ENCODE data around the gene PDE6D. TPM values are rescaled to one million over a fixed set of nuclear protein-coding genes. Genes with fewer than 3 reads are reported as not detected.
A peak's percentile ranks its signal among the peaks of the same experiment; 100 is the strongest.

The PDE6D gene
- total RNA-seq, 1 experiment from 2014 or later = 43.8 TPM

- Histone ChIP-seq H3K9ac (ENCODE audit: low read length) (no peak overlapping the region), H3K79me2 (ENCODE audit: low read length) (no peaks in the 10 kb centered on the region), H3K9me2 (replicated peaks; ENCODE audit: low read length) (no peaks in the 10 kb centered on the region), H3K27me3 (ENCODE audit: low read length) (no peaks in the 10 kb centered on the region), H3K4me1 (ENCODE audit: insufficient read depth, low read length) (peaks cover 3% of the 10 kb centered on the region), H4K20me1 (ENCODE audit: low read length) (no peaks in the 10 kb centered on the region), H3F3A (ENCODE audit: low read length, unreplicated experiment) (no peaks in the 10 kb centered on the region), H3K4me2 (ENCODE audit: low read length) (no peak overlapping the region), H3K4me3 (ENCODE audit: low read length) (no peak overlapping the region), H3K36me3 (ENCODE audit: low read depth, low read length) (no peaks in the 10 kb centered on the region), H3K27ac (ENCODE audit: low read length) (no peak overlapping the region), H3K9me3 (ENCODE audit: low read length) (no peaks in the 10 kb centered on the region), H2AFZ (ENCODE audit: low read length) (no peak overlapping the region)
- intact Hi-C loops (cut with micrococcal nuclease) = no loop called here
- BruUV-seq (replicated peaks) = no TSS peak
- CTCF ChIA-PET = interaction anchor here (0.6 kb wide), 1 partner anchor 80 kb away, joined by 7 read pairs; no protein-coding TSS in a partner anchor
- POLR2A ChIA-PET (ENCODE audit: unreplicated experiment) = no interaction called here
- no peak for TF ChIP-seq EZH2 (IDR thresholded peaks at IDR 0.05; ENCODE audit: low read length, unreplicated experiment)
- TF ChIP-seq EZH2phosphoT487 (IDR thresholded peaks at IDR 0.05; ENCODE audit: borderline replicate concordance, low read length) = no peak
- TF ChIP-seq CTCF (conservative IDR thresholded peaks at IDR 0.05; ENCODE audit: low read depth, low read length) = no peak
- no peak for DNase-seq
- ATAC-seq = no peak
Observed at GRCh38 chr2:231686192-231687100, 94.6 kb downstream of the PDE6D start.

- H3K9ac ChIP-seq (ENCODE audit: low read length) = no peak overlapping the region
- ATAC-seq = no peak
- BruUV-seq (replicated peaks) = no TSS peak
Observed at GRCh38 chr2:231685349-231686191, 95.5 kb downstream of the PDE6D start.

More at GRCh38 chr2:231685349-231686191, 95.5 kb downstream of the PDE6D start:
- Histone ChIP-seq H3K4me3 (ENCODE audit: low read length) (no peak overlapping the region), H4K20me1 (ENCODE audit: low read length) (no peaks in the 10 kb centered on the region), H3K27ac (ENCODE audit: low read length) (no peak overlapping the region), H3K4me1 (ENCODE audit: insufficient read depth, low read length) (peaks cover 6% of the 10 kb centered on the region), H3K9me3 (ENCODE audit: low read length) (no peaks in the 10 kb centered on the region), H3F3A (ENCODE audit: low read length, unreplicated experiment) (no peaks in the 10 kb centered on the region), H3K27me3 (ENCODE audit: low read length) (no peaks in the 10 kb centered on the region), H3K36me3 (ENCODE audit: low read depth, low read length) (no peaks in the 10 kb centered on the region), H2AFZ (ENCODE audit: low read length) (no peak overlapping the region), H3K9me2 (replicated peaks; ENCODE audit: low read length) (no peaks in the 10 kb centered on the region), H3K4me2 (ENCODE audit: low read length) (no peak overlapping the region), H3K79me2 (ENCODE audit: low read length) (no peaks in the 10 kb centered on the region)
- TF ChIP-seq CTCF (conservative IDR thresholded peaks at IDR 0.05; ENCODE audit: low read depth, low read length) = peak; percentile 35; the same call in 1 of the 2 replicates
- TF ChIP-seq EZH2 (IDR thresholded peaks at IDR 0.05; ENCODE audit: low read length, unreplicated experiment) = no peak
- CTCF ChIA-PET = no interaction called here
- intact Hi-C loops (cut with micrococcal nuclease) = no loop called here
- DNase-seq = no peak
- POLR2A ChIA-PET (ENCODE audit: unreplicated experiment) = no interaction called here

Data from PC-3 (cell line).